ENCODE measurements around the gene ZNF791. TPM values are rescaled to one million over a fixed set of nuclear protein-coding genes. Genes with fewer than 3 reads are reported as not detected.
"Not testable (repeated sequence)": the region's sequence is repeated elsewhere in the genome, so short reads cannot be mapped to it uniquely, and the experiment has no call there.

The ZNF791 gene
- total and polyA plus RNA-seq, 4 donors = 5.5 to 33.4 (median 15.4) TPM

DNA sequence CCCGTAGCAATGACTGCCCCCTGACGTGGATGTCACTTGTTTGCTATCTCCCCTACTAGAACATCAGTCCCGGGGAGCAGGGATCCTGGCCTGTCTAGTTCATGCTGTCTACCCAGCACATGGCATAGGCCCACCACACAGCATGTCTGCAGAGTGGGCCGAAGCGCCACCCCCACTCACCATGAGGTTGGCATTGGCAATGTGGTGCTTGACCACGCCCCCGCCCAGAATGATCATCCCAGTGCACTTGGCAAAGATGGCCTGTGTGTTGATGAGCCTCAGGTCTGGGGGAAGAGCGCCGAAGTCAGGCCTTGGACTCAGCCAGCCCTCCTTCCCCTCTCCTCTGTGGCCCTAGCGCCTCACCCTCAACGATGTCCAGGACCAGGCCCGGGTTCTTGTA lies 66.2 kb downstream of the ZNF791 start:
- H3K4me1 ChIP-seq (ENCODE audit: control insufficient read depth in 5 of 5, insufficient read depth in 5 of 5, low read length in 5 of 5) = peaks cover 0 to 3% (median 0%) of the 10 kb centered on the region in 5 donors
- H3K9ac ChIP-seq (ENCODE audit: insufficient read depth in 1 of 2, low read length in 2 of 2) = no peak overlapping the region
- DNase-seq (no peak), ATAC-seq (ENCODE audit: insufficient read depth, low FRiP score) (no peak)
- no peak overlapping the region for H3K4me3 ChIP-seq
- no peak overlapping the region for H3K27ac ChIP-seq (ENCODE audit: low read depth in 1 of 2, low read length in 1 of 2)
- H3K36me3 ChIP-seq (ENCODE audit: control insufficient read depth in 4 of 4, insufficient read depth in 4 of 4, low read length in 4 of 4) = peaks cover 12 to 53% (median 40%) of the 10 kb centered on the region in 4 donors
- H3K9me3 ChIP-seq (ENCODE audit: control insufficient read depth in 4 of 4, insufficient read depth in 3 of 4, low read length in 3 of 4) = no peaks in the 10 kb centered on the region
- TF ChIP-seq, protein P1, sequence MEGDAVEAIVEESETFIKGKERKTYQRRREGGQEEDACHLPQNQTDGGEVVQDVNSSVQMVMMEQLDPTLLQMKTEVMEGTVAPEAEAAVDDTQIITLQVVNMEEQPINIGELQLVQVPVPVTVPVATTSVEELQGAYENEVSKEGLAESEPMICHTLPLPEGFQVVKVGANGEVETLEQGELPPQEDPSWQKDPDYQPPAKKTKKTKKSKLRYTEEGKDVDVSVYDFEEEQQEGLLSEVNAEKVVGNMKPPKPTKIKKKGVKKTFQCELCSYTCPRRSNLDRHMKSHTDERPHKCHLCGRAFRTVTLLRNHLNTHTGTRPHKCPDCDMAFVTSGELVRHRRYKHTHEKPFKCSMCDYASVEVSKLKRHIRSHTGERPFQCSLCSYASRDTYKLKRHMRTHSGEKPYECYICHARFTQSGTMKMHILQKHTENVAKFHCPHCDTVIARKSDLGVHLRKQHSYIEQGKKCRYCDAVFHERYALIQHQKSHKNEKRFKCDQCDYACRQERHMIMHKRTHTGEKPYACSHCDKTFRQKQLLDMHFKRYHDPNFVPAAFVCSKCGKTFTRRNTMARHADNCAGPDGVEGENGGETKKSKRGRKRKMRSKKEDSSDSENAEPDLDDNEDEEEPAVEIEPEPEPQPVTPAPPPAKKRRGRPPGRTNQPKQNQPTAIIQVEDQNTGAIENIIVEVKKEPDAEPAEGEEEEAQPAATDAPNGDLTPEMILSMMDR (IDR thresholded peaks at IDR 0.05; ENCODE audit: control extremely low read depth, extremely low read depth) = no peak
- WGBS, 2 donors = 95 to 97% methylated on average over 12 of the region's 12 CpGs
- H3K27me3 ChIP-seq (ENCODE audit: control insufficient read depth in 3 of 3, insufficient read depth in 3 of 3, low read length in 2 of 3) = no peaks in the 10 kb centered on the region

DNA sequence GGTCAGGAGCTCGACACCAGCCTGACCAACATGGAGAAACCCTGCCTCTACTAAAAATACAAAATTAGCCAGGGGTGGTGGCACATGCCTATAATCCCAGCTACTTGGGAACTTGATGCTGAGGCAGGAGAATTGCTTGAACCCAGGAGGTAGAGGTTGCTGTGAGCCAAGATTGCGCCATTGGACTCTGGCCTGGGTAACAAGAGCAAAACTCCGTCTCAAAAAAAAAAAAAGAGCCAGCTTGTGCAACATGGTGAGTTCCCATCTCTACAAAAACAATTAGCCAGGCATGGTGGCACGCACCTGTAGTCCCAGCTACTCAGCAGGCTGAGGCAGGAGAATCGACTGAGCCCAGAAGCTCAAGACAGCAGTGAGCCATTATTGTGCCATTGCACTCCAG lies 67.3 kb downstream of the ZNF791 start:
- H3K9ac ChIP-seq (ENCODE audit: insufficient read depth in 1 of 2, low read length in 2 of 2); H3K27ac ChIP-seq (ENCODE audit: low read depth in 1 of 2, low read length in 1 of 2); H3K4me1 ChIP-seq (ENCODE audit: control insufficient read depth in 5 of 5, insufficient read depth in 5 of 5, low read length in 5 of 5); H3K27me3 ChIP-seq (ENCODE audit: control insufficient read depth in 3 of 3, insufficient read depth in 3 of 3, low read length in 2 of 3); DNase-seq; H3K4me3 ChIP-seq; H3K9me3 ChIP-seq (ENCODE audit: control insufficient read depth in 4 of 4, insufficient read depth in 3 of 4, low read length in 3 of 4); ATAC-seq (ENCODE audit: insufficient read depth, low FRiP score): not testable (repeated sequence)
- WGBS, 2 donors = 75 to 84% methylated on average over 5 of the region's 5 CpGs
- peaks cover 12 to 49% (median 35%) of the 10 kb centered on the region in 4 donors for H3K36me3 ChIP-seq (ENCODE audit: control insufficient read depth in 4 of 4, insufficient read depth in 4 of 4, low read length in 4 of 4)

DNA sequence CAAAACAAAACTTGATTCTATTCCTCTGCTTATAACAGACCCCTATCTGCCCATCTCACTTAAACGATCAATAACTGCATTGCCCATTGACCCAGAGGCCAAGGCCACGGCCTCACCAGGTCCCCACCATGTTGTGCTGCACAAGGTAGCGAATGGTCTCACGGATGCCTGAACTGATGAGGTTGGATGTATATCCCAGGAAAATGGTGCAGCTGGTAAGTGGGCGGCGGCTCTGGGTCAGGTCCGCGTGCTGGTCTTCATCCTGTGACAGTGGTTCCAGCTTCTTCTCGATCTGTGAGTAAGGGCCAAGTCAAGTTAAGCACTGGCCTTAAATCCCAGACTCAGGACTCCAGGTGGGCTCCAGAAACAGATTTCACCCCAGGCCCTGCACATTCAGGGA lies 69.3 kb downstream of the ZNF791 start:
- ATAC-seq (ENCODE audit: insufficient read depth, low FRiP score) (no peak), DNase-seq (no peak)
- H3K27me3 ChIP-seq (ENCODE audit: control insufficient read depth in 3 of 3, insufficient read depth in 3 of 3, low read length in 2 of 3) = no peaks in the 10 kb centered on the region
- peaks cover 12 to 37% (median 25%) of the 10 kb centered on the region in 4 donors for H3K36me3 ChIP-seq (ENCODE audit: control insufficient read depth in 4 of 4, insufficient read depth in 4 of 4, low read length in 4 of 4)
- 93 to 96% methylated on average over 9 of the region's 9 CpGs for WGBS, 2 donors
- no peaks in the 10 kb centered on the region for H3K9me3 ChIP-seq (ENCODE audit: control insufficient read depth in 4 of 4, insufficient read depth in 3 of 4, low read length in 3 of 4)
- H3K4me3 ChIP-seq = no peak overlapping the region
- TF ChIP-seq, protein P1 (IDR thresholded peaks at IDR 0.05; ENCODE audit: control extremely low read depth, extremely low read depth) = no peak
- H3K27ac ChIP-seq (ENCODE audit: low read depth in 1 of 2, low read length in 1 of 2) = no peak overlapping the region
- H3K4me1 ChIP-seq (ENCODE audit: control insufficient read depth in 5 of 5, insufficient read depth in 5 of 5, low read length in 5 of 5) = peaks cover 0 to 3% (median 0%) of the 10 kb centered on the region in 5 donors
- no peak overlapping the region for H3K9ac ChIP-seq (ENCODE audit: insufficient read depth in 1 of 2, low read length in 2 of 2)

DNA sequence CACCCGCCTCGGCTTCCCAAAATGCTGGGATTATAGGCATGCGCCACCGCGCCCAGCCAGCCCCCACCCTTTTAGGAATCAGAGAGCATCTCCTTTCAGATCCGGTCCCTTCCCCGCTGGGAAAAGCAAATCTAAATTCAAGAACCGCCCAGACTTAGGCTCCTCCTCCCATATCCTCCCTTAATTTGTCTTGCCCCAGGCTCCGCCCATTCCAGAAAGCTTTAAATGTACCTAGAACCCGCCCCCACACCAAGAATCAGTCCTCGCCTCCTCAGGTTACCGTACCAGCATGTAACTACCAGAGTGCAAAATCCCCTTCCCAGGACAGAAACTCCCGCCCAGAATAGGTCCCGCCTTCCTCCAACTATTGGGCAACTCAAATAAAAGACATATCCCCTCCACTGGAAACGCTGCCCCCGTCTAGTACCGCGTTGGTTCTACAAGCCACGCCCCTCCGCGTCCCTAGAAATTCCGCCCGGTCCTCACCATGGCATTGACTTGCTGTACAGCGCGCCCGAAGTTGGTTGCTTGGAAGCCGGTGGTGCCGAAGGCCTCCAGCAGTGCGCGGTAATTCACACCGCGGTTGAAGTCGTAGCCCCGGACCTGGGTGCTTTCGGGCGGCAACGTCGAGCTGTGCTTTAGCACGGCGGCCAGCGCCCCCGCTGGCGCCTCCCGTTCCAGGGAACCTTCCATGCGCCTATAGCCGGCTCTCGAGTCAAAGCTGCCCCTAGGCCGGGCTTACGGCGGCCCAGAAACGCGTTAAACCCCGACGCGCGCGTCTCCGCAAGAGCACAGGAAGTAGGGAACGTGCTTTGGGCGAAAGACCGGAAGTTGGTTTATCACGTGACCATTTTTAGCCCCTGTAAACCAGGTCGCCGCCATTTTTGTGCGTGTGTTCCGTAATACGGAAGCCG lies 70.6 kb downstream of the ZNF791 start, which contains the start of gene DHPS:
DHPS (minus strand) TSS at position 807 of the 914 bp plus-strand sequence; CDS start at position 693, 114 bp downstream.
- H3K27me3 ChIP-seq (ENCODE audit: control insufficient read depth in 3 of 3, insufficient read depth in 3 of 3, low read length in 2 of 3) = no peaks in the 10 kb centered on the region
- peak within 1 kb of the TSS; percentile 69 to 98 for H3K9ac ChIP-seq (ENCODE audit: insufficient read depth in 1 of 2, low read length in 2 of 2)
- ATAC-seq (ENCODE audit: insufficient read depth, low FRiP score) = peak; percentile 83
- TF ChIP-seq, protein P1 (IDR thresholded peaks at IDR 0.05; ENCODE audit: control extremely low read depth, extremely low read depth) = no peak
- 0% methylated on average over 63 to 68 of the region's 68 CpGs for WGBS, 2 donors
- H3K9me3 ChIP-seq (ENCODE audit: control insufficient read depth in 4 of 4, insufficient read depth in 3 of 4, low read length in 3 of 4) = no peaks in the 10 kb centered on the region
- DNase-seq = peak; percentile 95 to 100 (median 98)
- peaks cover 3 to 26% (median 17%) of the 10 kb centered on the region in 4 donors for H3K36me3 ChIP-seq (ENCODE audit: control insufficient read depth in 4 of 4, insufficient read depth in 4 of 4, low read length in 4 of 4)
- H3K27ac ChIP-seq (ENCODE audit: low read depth in 1 of 2, low read length in 1 of 2) = peak within 1 kb of the TSS; percentile 94 to 96
- H3K4me1 ChIP-seq (ENCODE audit: control insufficient read depth in 5 of 5, insufficient read depth in 5 of 5, low read length in 5 of 5) = peaks cover 0 to 3% (median 0%) of the 10 kb centered on the region in 5 donors
- H3K4me3 ChIP-seq = peak within 1 kb of the TSS; percentile 75
